Measurements from ENCODE around the gene SLCO1A2. TPM values are rescaled to one million over a fixed set of nuclear protein-coding genes. Genes with fewer than 3 reads are reported as not detected.

The SLCO1A2 gene
- total and polyA plus RNA-seq, 9 donors = 0.11 to 0.35 (median 0.26) TPM; not detected in 5

GRCh38 chr12:21323736-21324135 is 11.0 kb downstream of the SLCO1A2 start:
- no peaks in the 10 kb centered on the region for H3K36me3 ChIP-seq
- no peaks in the 10 kb centered on the region for H3K27me3 ChIP-seq
- no peaks in the 10 kb centered on the region for H3K9me3 ChIP-seq
- 27 to 30% (median 27%) methylated on average over 2 of the region's 2 CpGs for WGBS, 3 donors
- H3K27ac ChIP-seq = no peak overlapping the region
- TF ChIP-seq CTCF (IDR thresholded peaks at IDR 0.05) = no peak
- no peak for TF ChIP-seq EP300 (IDR thresholded peaks at IDR 0.05)
- no peak for TF ChIP-seq POLR2A (IDR thresholded peaks at IDR 0.05)
- no peaks in the 10 kb centered on the region for H3K4me1 ChIP-seq (ENCODE audit: insufficient read depth)
- H3K4me3 ChIP-seq = no peak overlapping the region
- intact Hi-C loops (cut with DNase I) = no loop called here
- DNase-seq = no peak

GRCh38 chr12:21308785-21309184 is 25.9 kb downstream of the SLCO1A2 start:
- no peak for DNase-seq
- H3K9me3 ChIP-seq = no peaks in the 10 kb centered on the region
- no peaks in the 10 kb centered on the region for H3K27me3 ChIP-seq
- H3K4me1 ChIP-seq (ENCODE audit: insufficient read depth) = no peaks in the 10 kb centered on the region
- WGBS, 3 donors = 14 to 39% (median 20%) methylated on average over 1 of the region's 1 CpG
- H3K36me3 ChIP-seq = no peaks in the 10 kb centered on the region
- H3K4me3 ChIP-seq = no peak overlapping the region
- H3K27ac ChIP-seq = no peak overlapping the region
- TF ChIP-seq CTCF (IDR thresholded peaks at IDR 0.05) (no peak), POLR2A (IDR thresholded peaks at IDR 0.05) (no peak), EP300 (IDR thresholded peaks at IDR 0.05) (no peak)
- intact Hi-C loops (cut with DNase I) = no loop called here

- DNase-seq = no peak
- H3K27me3 ChIP-seq = no peaks in the 10 kb centered on the region
- no peaks in the 10 kb centered on the region for H3K36me3 ChIP-seq
- H3K4me1 ChIP-seq (ENCODE audit: insufficient read depth) = no peaks in the 10 kb centered on the region
- 92 to 95% (median 92%) methylated on average over 1 of the region's 1 CpG for WGBS, 3 donors
- intact Hi-C loops (cut with DNase I) = no loop called here
- H3K9me3 ChIP-seq = no peaks in the 10 kb centered on the region
- H3K27ac ChIP-seq = no peak overlapping the region
- no peak overlapping the region for H3K4me3 ChIP-seq
- no peak for TF ChIP-seq POLR2A (IDR thresholded peaks at IDR 0.05)
- no peak for TF ChIP-seq CTCF (IDR thresholded peaks at IDR 0.05)
- no peak for TF ChIP-seq EP300 (IDR thresholded peaks at IDR 0.05)
Observed at GRCh38 chr12:21305661-21306060, 29.1 kb downstream of the SLCO1A2 start.

- Histone ChIP-seq H3K9me3 (no peaks in the 10 kb centered on the region), H3K4me1 (ENCODE audit: insufficient read depth) (no peaks in the 10 kb centered on the region), H3K27me3 (no peaks in the 10 kb centered on the region), H3K27ac (no peak overlapping the region), H3K4me3 (no peak overlapping the region), H3K36me3 (no peaks in the 10 kb centered on the region)
- no peak for TF ChIP-seq CTCF (IDR thresholded peaks at IDR 0.05)
- TF ChIP-seq EP300 (IDR thresholded peaks at IDR 0.05) = no peak
- TF ChIP-seq POLR2A (IDR thresholded peaks at IDR 0.05) = no peak
- intact Hi-C loops (cut with DNase I) = no loop called here
- WGBS, 3 donors = 93 to 97% (median 95%) methylated on average over 1 of the region's 1 CpG
- DNase-seq = no peak
Observed at GRCh38 chr12:21300632-21301031, 34.1 kb downstream of the SLCO1A2 start.

Measured in ovary (tissue), 9 donors.